Neural crest cell (in vitro differentiated cells): ENCODE results near the gene PRSS57. TPM values are rescaled to one million over a fixed set of nuclear protein-coding genes. Genes with fewer than 3 reads are reported as not detected.
"Not testable (repeated sequence)": the region's sequence is repeated elsewhere in the genome, so short reads cannot be mapped to it uniquely, and the experiment has no call there.

Source experiments
- DNase-seq: peaks from one replicate; pipeline ENCODE4 v3.0.0; 2021; ENCODE audit warnings: low read depth, mixed read lengths, low spot score
- H3K27ac Mint-ChIP-seq: one replicate; pipeline ENCODE4 v1.8.0; 2021; ENCODE audit warnings: mild to moderate bottlenecking, mixed read lengths; ENCODE audit not compliant: unreplicated experiment
- H3K27me3 Mint-ChIP-seq: 2 replicates; pipeline ENCODE4 v1.8.0; 2021; ENCODE audit warnings: low read depth, mild to moderate bottlenecking, mixed read lengths
- H3K36me3 Mint-ChIP-seq: 2 replicates; pipeline ENCODE4 v1.8.0; 2021; ENCODE audit warnings: low read depth, mild to moderate bottlenecking, mixed read lengths
- H3K4me1 Mint-ChIP-seq: 2 replicates; pipeline ENCODE4 v1.8.0; 2021; ENCODE audit warnings: mixed read lengths
- H3K4me3 Mint-ChIP-seq: one replicate; pipeline ENCODE4 v1.8.0; 2021; ENCODE audit warnings: mild to moderate bottlenecking, mixed read lengths
- H3K9me3 Mint-ChIP-seq: 2 replicates; pipeline ENCODE4 v1.8.0; 2021; ENCODE audit warnings: mixed read lengths
- CTCF ChIP-seq: fragments of 200-600 bp; sonication (generic); conservative IDR thresholded peaks from 2 replicates; pipeline ENCODE4 v1.5.0; 2021; ENCODE audit warnings: antibody characterized with exemption, mild to moderate bottlenecking
- total RNA-seq: library from RNA; stranded (reverse); gene quantifications from 2 replicates; pipeline ENCODE4 v1.2.1, GENCODE V29; 2021

PRSS57 gene
- total RNA-seq, 1 donor from 2014 or later: not detected

DNA sequence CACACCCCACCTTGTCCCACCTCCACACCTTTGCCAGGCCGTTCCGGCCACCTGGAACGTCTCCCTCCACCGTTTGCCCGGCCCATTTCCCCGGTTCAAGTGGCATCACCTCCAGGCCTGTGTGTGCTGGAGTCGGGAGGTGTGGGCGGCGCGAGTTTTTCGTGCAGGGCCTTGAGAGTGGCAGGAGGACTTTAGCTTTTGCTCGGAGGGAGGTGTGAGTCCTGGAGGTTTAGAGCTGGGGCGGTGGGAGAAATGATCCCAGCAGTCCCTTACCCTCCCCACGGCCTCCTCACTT, 9.1 kb upstream of the PRSS57 start:
- Mint-ChIP-seq H3K9me3 (no peaks in the 10 kb centered on the region), H3K36me3 (no peaks in the 10 kb centered on the region), H3K27ac (no peak overlapping the region), H3K27me3 (peaks cover 13% of the 10 kb centered on the region), H3K4me1 (no peaks in the 10 kb centered on the region), H3K4me3 (no peak overlapping the region)
- DNase-seq: no peak
- TF ChIP-seq CTCF: no peak

- Mint-ChIP-seq H3K4me3 (no peak overlapping the region), H3K27me3 (peaks cover 13% of the 10 kb centered on the region), H3K27ac (no peak overlapping the region), H3K36me3 (no peaks in the 10 kb centered on the region), H3K9me3 (no peaks in the 10 kb centered on the region), H3K4me1 (no peaks in the 10 kb centered on the region)
- peak; percentile 72 for DNase-seq
- no peak for TF ChIP-seq CTCF
These were observed 8.6 kb upstream of the PRSS57 start for GRCh38 chr19:703651-704446.

GRCh38 chr19:703329-703650, 8.0 kb upstream of the PRSS57 start:
- Mint-ChIP-seq H3K4me1 (no peaks in the 10 kb centered on the region), H3K27ac (no peak overlapping the region), H3K27me3 (peaks cover 13% of the 10 kb centered on the region), H3K9me3 (no peaks in the 10 kb centered on the region), H3K4me3 (peak overlapping the region; percentile 65), H3K36me3 (no peaks in the 10 kb centered on the region)
- no peak for DNase-seq
- no peak for TF ChIP-seq CTCF

DNA sequence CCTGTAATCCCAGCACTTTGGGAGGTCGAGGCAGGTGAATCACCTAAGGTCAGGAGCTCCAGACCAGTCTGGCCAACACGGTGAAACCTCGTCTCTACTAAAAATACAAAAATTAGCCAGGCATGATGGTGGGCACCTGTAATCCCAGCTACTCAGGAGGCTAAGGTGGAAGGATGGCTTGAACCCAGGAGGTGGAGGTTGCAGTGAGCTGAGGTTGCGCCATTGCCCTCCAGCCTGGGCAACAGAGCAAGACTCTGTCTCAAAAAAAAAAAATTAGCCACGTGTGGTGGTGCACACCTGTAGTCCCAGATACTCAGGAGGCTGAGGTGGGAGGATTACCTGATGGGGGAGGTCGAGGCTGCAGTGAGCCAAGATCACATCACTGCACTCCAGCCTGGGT, 7.6 kb upstream of the PRSS57 start:
- H3K27me3 Mint-ChIP-seq: peaks cover 13% of the 10 kb centered on the region
- H3K36me3 Mint-ChIP-seq, H3K4me1 Mint-ChIP-seq, DNase-seq, H3K9me3 Mint-ChIP-seq, H3K27ac Mint-ChIP-seq: not testable (repeated sequence)
- H3K4me3 Mint-ChIP-seq: peak overlapping the region; percentile 65

DNA sequence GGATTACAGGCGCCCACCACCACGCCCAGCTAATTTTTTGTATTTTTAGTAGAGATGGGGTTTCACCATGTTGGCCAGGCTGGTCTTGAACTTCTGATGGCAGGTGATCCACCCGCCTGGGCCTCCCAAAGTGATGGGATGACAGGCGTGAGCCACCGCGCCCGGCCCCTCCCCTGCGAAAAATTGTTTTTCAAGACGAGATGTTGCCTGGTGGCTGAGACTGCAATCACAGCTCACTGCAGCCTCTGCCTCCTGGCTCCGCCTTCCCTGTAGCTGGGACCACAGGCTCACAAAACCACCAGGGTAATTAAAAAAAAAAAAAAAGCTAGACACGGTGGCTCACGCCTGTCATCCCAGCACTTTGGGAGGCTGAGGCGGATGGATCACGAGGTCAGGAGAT, 4.6 kb upstream of the PRSS57 start:
- H3K27me3 Mint-ChIP-seq, H3K9me3 Mint-ChIP-seq, H3K36me3 Mint-ChIP-seq, H3K4me1 Mint-ChIP-seq, DNase-seq, H3K4me3 Mint-ChIP-seq, H3K27ac Mint-ChIP-seq: not testable (repeated sequence)
- TF ChIP-seq CTCF: peak; percentile 16

GRCh38 chr19:698529-698928, 3.3 kb upstream of the PRSS57 start:
- not testable (repeated sequence) for H3K4me1 Mint-ChIP-seq, H3K27ac Mint-ChIP-seq, H3K4me3 Mint-ChIP-seq, H3K27me3 Mint-ChIP-seq, DNase-seq, H3K36me3 Mint-ChIP-seq, H3K9me3 Mint-ChIP-seq
